Neural cell (in vitro differentiated cells): ENCODE data around the gene TPMT.

Source experiments
- EP300 ChIP-seq: fragments of 450-650 bp; conservative IDR thresholded peaks from 2 replicates; pipeline ENCODE4 v1.6.1; 2014; ENCODE audit warnings: antibody characterized with exemption, mild to moderate bottlenecking, moderate library complexity; ENCODE audit not compliant: poor library complexity, severe bottlenecking
- EZH2 ChIP-seq: fragments of 200-600, 300-800 bp; shearing (Covaris generic), sonication (generic); IDR thresholded peaks from 2 replicates; pipeline ENCODE4 v1.6.1; 2014; ENCODE audit warnings: antibody characterized with exemption, low read length, borderline replicate concordance, mild to moderate bottlenecking; ENCODE audit not compliant: insufficient read depth, poor library complexity, severe bottlenecking
- POLR2AphosphoS5 ChIP-seq: IDR thresholded peaks from 2 replicates; pipeline ENCODE4 v1.6.1; 2012
- RAD21 ChIP-seq: fragments of 450-650 bp; conservative IDR thresholded peaks from 2 replicates; pipeline ENCODE4 v1.6.1; 2014; ENCODE audit warnings: antibody characterized with exemption, mild to moderate bottlenecking, moderate library complexity
- SMC3 ChIP-seq: fragments of 450-650 bp; conservative IDR thresholded peaks from 2 replicates; pipeline ENCODE4 v1.6.1; 2014; ENCODE audit warnings: antibody characterized with exemption, mild to moderate bottlenecking, moderate library complexity; ENCODE audit not compliant: poor library complexity
- TAF1 ChIP-seq: IDR thresholded peaks from 2 replicates; pipeline ENCODE4 v1.6.1; 2012; ENCODE audit warnings: low read depth
- TF ChIP-seq, protein P1 (sequence below): fragments of 450-650 bp; IDR thresholded peaks from 2 replicates; pipeline ENCODE4 v1.5.1; 2014; ENCODE audit warnings: antibody characterized with exemption, mild to moderate bottlenecking, moderate library complexity; ENCODE audit not compliant: poor library complexity, severe bottlenecking
- TF ChIP-seq, protein P2 (sequence below): IDR thresholded peaks from 2 replicates; pipeline ENCODE4 v1.6.1; 2012; ENCODE audit warnings: borderline replicate concordance

DNA sequence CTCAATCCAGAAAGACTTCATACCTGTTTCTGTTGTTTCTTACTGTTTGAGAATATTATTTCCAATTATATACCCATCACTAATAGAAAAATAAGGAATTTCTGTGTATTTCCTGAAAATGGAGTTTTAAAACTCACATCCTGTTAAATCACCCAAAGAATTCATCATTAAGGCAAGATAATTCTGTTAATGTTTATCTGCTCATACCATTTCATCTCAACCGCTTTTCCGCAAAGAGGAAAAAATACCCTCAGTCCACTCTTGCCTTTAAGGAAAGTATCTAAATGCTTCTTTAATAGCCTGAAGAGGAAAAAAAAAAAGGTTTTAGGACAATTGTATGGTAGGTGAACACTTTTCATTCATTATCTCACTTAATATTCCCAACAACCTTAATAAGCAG, 7.3 kb downstream of the TPMT start:
- TF ChIP-seq, protein P1, sequence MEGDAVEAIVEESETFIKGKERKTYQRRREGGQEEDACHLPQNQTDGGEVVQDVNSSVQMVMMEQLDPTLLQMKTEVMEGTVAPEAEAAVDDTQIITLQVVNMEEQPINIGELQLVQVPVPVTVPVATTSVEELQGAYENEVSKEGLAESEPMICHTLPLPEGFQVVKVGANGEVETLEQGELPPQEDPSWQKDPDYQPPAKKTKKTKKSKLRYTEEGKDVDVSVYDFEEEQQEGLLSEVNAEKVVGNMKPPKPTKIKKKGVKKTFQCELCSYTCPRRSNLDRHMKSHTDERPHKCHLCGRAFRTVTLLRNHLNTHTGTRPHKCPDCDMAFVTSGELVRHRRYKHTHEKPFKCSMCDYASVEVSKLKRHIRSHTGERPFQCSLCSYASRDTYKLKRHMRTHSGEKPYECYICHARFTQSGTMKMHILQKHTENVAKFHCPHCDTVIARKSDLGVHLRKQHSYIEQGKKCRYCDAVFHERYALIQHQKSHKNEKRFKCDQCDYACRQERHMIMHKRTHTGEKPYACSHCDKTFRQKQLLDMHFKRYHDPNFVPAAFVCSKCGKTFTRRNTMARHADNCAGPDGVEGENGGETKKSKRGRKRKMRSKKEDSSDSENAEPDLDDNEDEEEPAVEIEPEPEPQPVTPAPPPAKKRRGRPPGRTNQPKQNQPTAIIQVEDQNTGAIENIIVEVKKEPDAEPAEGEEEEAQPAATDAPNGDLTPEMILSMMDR: no peak
- TF ChIP-seq POLR2AphosphoS5 (no peak), EZH2 (no peak), EP300 (no peak), TAF1 (no peak), RAD21 (no peak), SMC3 (no peak)
- TF ChIP-seq, protein P2, sequence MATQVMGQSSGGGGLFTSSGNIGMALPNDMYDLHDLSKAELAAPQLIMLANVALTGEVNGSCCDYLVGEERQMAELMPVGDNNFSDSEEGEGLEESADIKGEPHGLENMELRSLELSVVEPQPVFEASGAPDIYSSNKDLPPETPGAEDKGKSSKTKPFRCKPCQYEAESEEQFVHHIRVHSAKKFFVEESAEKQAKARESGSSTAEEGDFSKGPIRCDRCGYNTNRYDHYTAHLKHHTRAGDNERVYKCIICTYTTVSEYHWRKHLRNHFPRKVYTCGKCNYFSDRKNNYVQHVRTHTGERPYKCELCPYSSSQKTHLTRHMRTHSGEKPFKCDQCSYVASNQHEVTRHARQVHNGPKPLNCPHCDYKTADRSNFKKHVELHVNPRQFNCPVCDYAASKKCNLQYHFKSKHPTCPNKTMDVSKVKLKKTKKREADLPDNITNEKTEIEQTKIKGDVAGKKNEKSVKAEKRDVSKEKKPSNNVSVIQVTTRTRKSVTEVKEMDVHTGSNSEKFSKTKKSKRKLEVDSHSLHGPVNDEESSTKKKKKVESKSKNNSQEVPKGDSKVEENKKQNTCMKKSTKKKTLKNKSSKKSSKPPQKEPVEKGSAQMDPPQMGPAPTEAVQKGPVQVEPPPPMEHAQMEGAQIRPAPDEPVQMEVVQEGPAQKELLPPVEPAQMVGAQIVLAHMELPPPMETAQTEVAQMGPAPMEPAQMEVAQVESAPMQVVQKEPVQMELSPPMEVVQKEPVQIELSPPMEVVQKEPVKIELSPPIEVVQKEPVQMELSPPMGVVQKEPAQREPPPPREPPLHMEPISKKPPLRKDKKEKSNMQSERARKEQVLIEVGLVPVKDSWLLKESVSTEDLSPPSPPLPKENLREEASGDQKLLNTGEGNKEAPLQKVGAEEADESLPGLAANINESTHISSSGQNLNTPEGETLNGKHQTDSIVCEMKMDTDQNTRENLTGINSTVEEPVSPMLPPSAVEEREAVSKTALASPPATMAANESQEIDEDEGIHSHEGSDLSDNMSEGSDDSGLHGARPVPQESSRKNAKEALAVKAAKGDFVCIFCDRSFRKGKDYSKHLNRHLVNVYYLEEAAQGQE: no peak
